ENCODE results near the gene FBF1.

FBF1 gene

GRCh38 chr17:75899353-75899752, 41.5 kb downstream of the FBF1 start:
- DNase-seq (ENCODE audit: low read depth) = no peak
- H3K4me3 ChIP-seq (ENCODE audit: low read length) = no peak overlapping the region
- no peak for TF ChIP-seq CTCF (conservative IDR thresholded peaks at IDR 0.05; ENCODE audit: low read depth, low read length)

GRCh38 chr17:75898791-75899190, 42.1 kb downstream of the FBF1 start:
- H3K4me3 ChIP-seq (ENCODE audit: low read length) = no peak overlapping the region
- no peak for DNase-seq (ENCODE audit: low read depth)
- no peak for TF ChIP-seq CTCF (conservative IDR thresholded peaks at IDR 0.05; ENCODE audit: low read depth, low read length)

- no peak overlapping the region for H3K4me3 ChIP-seq (ENCODE audit: low read length)
- DNase-seq (ENCODE audit: low read depth) = no peak
- TF ChIP-seq CTCF (conservative IDR thresholded peaks at IDR 0.05; ENCODE audit: low read depth, low read length) = no peak
Measured at GRCh38 chr17:75898065-75898464, 42.8 kb downstream of the FBF1 start.

- DNase-seq (ENCODE audit: low read depth) = no peak
- H3K4me3 ChIP-seq (ENCODE audit: low read length) = peak overlapping the region; percentile 27
- TF ChIP-seq CTCF (conservative IDR thresholded peaks at IDR 0.05; ENCODE audit: low read depth, low read length) = no peak
Measured at GRCh38 chr17:75897160-75898019, 43.5 kb downstream of the FBF1 start.

GRCh38 chr17:75896415-75897159, 44.3 kb downstream of the FBF1 start, which contains the start of gene TRIM65:
TRIM65 (minus strand) TSS chr17:75896951; CDS start chr17:75896937, 14 bp downstream.
- H3K4me3 ChIP-seq (ENCODE audit: low read length) = peak within 1 kb of the TSS; percentile 63
- DNase-seq (ENCODE audit: low read depth) = no peak
- TF ChIP-seq CTCF (conservative IDR thresholded peaks at IDR 0.05; ENCODE audit: low read depth, low read length) = peak; percentile 20

GRCh38 chr17:75895370-75896155, 45.3 kb downstream of the FBF1 start:
- no peak for DNase-seq (ENCODE audit: low read depth)

More at GRCh38 chr17:75895370-75896155, 45.3 kb downstream of the FBF1 start:
- peak overlapping the region; percentile 63 for H3K4me3 ChIP-seq (ENCODE audit: low read length)
- peak; percentile 52 for TF ChIP-seq CTCF (conservative IDR thresholded peaks at IDR 0.05; ENCODE audit: low read depth, low read length)
